ENCODE results near the gene IL27RA.
"Not testable (repeated sequence)": the region's sequence is repeated elsewhere in the genome, so short reads cannot be mapped to it uniquely, and the experiment has no call there.

IL27RA gene

DNA sequence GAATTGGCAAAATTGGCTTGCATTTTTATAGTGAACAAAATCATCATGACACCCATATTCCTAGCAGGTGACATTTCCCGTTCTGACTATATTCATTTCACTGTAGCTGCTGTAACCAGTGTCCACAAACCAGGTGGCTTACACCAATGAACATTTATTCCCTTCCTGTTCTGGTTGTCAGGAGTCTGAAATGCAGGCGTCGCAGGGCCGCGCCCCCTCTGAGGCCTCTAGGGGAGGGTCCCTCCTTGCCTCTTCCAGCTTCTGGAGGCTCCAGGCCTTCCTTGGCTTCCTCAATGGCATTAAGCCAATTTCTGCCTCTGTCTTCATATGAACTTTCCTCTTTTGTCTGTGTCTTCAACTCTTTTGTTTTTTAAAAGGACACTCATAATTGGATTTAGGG is 10.1 kb upstream of the IL27RA start:
- in situ Hi-C loops (cut with MboI; ENCODE audit: low pct_unique_long_range_greater_than_20kb, low sequenced_read_pairs, unreplicated experiment) = no loop called here
- no peak for DNase-seq (ENCODE audit: low spot score)

DNA sequence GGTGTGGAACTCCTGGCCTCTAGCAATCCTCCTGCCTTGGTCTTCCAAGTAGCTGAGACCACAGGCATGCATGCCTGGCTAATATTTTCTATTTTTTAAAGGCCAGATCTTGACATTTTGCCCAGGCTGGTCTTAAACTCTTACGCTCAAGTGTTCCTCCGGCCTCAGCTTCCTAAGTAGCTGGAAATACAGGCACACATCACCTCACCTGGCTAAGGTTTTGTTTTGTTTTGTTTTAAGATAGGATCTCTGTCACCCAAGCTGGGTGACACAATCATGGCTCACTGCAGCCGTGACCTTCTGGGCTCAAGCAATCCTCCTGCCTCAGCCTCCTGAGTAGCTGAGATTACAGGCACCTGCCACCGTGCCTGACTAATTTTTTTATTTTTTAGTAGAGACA is 9.1 kb upstream of the IL27RA start:
- in situ Hi-C loops (cut with MboI; ENCODE audit: low pct_unique_long_range_greater_than_20kb, low sequenced_read_pairs, unreplicated experiment) = no loop called here
- no peak for DNase-seq (ENCODE audit: low spot score)
- TF ChIP-seq, protein P1, sequence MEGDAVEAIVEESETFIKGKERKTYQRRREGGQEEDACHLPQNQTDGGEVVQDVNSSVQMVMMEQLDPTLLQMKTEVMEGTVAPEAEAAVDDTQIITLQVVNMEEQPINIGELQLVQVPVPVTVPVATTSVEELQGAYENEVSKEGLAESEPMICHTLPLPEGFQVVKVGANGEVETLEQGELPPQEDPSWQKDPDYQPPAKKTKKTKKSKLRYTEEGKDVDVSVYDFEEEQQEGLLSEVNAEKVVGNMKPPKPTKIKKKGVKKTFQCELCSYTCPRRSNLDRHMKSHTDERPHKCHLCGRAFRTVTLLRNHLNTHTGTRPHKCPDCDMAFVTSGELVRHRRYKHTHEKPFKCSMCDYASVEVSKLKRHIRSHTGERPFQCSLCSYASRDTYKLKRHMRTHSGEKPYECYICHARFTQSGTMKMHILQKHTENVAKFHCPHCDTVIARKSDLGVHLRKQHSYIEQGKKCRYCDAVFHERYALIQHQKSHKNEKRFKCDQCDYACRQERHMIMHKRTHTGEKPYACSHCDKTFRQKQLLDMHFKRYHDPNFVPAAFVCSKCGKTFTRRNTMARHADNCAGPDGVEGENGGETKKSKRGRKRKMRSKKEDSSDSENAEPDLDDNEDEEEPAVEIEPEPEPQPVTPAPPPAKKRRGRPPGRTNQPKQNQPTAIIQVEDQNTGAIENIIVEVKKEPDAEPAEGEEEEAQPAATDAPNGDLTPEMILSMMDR (IDR thresholded peaks at IDR 0.05; ENCODE audit: extremely low read depth, insufficient read depth, missing control alignments) = no peak

More for the DNA sequence above, 10.1 kb upstream of the IL27RA start:
- TF ChIP-seq, protein P1 (IDR thresholded peaks at IDR 0.05; ENCODE audit: extremely low read depth, insufficient read depth, missing control alignments) = no peak

DNA sequence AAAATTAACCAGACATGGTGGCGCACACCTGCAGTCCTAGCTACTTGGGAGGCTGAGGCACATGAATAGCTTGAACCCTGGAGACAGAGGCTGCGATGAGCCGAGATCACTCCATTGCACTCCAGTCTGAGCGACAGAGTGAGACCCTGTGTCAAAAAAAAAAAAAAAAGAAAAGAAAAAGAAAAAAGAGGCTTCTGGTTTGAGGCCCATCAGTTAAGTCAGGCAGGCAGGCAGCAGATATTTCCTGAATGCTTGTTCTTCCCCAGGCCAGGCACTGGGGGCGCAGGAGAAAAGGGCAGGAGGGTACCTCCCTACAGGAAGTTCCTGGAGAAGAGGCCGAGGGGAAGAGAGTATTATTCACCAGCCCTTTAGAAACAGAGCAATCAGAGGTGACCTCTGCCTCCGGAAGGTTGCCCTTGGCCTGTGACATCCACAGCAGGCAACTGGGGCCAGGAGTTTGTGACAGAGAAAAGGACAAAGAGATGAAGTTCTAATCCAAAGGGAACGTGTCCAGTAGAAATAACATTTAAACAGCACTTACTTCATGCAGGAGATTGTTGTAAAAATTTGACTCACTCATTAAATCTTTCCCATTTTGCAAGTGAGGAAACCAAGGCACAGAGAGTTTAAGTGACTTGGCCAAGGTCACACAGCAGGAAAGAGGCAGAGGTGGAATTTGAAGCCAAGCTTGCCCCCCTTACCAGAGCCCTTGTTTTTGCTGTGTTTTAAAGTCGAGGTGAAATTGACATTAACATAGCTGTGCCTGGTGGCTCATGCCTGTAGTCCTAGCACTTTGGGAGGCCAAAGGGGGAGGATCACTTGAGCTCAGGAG is 7.9 kb upstream of the IL27RA start:
- in situ Hi-C loops (cut with MboI; ENCODE audit: low pct_unique_long_range_greater_than_20kb, low sequenced_read_pairs, unreplicated experiment) = no loop called here
- DNase-seq (ENCODE audit: low spot score) = no peak

DNA sequence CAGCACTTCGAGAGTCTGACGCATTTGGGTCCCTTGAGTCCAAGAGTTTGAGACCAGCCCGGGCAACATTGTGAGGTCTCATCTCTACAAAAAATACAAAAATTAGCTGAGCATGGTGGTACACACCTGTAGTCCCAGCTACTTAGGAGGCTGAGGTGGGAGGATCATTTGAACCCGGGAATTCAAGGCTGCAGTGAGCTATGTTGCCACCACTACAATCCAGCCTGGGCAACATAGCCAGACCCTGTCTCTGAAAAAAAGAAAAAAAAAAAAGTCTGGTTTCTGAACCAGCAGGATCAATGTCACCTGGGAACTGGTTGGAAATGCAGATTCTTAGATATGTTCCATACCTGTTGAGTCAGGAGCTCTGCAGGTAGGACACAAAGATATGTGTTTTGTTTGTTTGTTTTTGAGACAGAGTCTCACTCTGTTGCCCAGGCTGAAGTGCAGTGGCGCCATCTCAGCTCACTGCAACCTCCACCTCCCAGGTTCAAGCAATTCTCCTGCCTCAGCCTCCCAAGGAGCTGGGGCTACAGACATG is 4.8 kb upstream of the IL27RA start:
- DNase-seq (ENCODE audit: low spot score); in situ Hi-C loops (cut with MboI; ENCODE audit: low pct_unique_long_range_greater_than_20kb, low sequenced_read_pairs, unreplicated experiment): not testable (repeated sequence)

More for the DNA sequence above, 7.9 kb upstream of the IL27RA start:
- TF ChIP-seq, protein P1 (IDR thresholded peaks at IDR 0.05; ENCODE audit: extremely low read depth, insufficient read depth, missing control alignments) = peak; percentile 41

DNA sequence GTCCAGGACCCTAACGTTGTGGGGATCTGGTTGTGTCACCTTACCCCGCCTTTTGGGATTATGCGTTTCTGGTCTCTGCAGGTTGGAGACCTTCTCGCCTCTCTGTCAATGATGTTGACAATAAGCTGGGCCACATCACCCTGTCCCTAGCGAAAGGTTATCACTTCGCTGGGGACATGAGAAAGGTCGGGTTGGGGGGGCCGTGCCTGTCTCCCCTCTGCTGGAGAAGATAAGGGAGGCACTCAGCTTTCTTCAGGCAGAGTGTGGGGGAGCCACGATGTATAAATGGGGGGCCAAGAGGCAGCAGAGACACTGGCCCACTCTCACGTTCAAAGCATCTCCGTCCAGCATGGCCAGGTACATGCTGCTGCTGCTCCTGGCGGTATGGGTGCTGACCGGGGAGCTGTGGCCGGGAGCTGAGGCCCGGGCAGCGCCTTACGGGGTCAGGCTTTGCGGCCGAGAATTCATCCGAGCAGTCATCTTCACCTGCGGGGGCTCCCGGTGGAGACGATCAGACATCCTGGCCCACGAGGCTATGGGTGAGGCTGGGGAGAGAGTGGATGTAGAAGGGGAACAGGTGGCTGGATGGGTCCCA is 3.6 kb upstream of the IL27RA start, which contains the start of gene RLN3:
TSS of gene RLN3 (plus strand) at position 293 of the 595 bp plus-strand sequence. CDS start at position 350, 57 bp downstream.
- DNase-seq (ENCODE audit: low spot score) = no peak
- TF ChIP-seq, protein P1 (IDR thresholded peaks at IDR 0.05; ENCODE audit: extremely low read depth, insufficient read depth, missing control alignments) = no peak
- in situ Hi-C loops (cut with MboI; ENCODE audit: low pct_unique_long_range_greater_than_20kb, low sequenced_read_pairs, unreplicated experiment) = no loop called here

DNA sequence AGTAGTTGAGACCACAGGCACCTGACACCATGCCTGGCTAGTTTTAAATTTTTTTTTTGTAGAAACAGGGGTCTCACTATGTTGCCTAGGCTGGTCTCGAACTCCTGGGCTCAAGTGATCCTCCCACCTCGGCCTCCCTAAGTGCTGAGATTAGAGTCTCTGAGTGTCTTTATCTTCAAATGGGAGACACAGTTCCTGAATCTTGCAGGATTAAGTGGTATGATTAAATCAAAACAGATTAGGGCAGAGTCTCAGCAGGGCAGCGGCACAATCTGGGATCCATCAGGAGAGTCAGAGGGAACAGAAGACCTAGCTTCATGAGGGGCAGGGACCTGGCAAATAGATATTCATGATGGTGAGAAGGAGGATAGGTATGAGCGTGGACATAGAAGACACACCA is 2.7 kb upstream of the IL27RA start:
- TF ChIP-seq, protein P1 (IDR thresholded peaks at IDR 0.05; ENCODE audit: extremely low read depth, insufficient read depth, missing control alignments) = no peak
- in situ Hi-C loops (cut with MboI; ENCODE audit: low pct_unique_long_range_greater_than_20kb, low sequenced_read_pairs, unreplicated experiment) = no loop called here
- no peak for DNase-seq (ENCODE audit: low spot score)

All from GM13977 (cell line).